Measurements from ENCODE around the gene KDM8.

Gene KDM8

GRCh38 chr16:27233731-27234130 is 30.4 kb downstream of the KDM8 start:
- FAIRE-seq: no peak

DNA sequence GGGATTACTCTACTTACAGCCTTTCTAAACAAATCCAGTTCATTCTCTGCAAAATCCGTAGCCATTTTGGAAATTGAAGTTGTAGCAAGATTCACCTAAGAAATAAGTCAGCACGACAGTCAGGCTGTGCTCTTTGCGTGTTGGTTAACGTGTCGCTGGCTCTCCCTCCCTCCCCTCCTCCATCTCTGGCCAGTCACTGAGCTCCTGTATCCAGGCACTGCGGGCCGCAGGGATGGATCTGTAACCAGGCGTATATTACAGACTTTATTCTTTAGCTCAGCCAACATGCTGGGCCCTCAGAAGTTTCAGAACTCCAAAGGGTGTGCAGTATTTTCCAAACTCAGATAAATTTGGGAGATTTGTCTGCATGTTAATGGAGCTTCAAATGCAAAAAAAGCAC is 30.8 kb downstream of the KDM8 start:
- no peak for TF ChIP-seq POLR2A (IDR thresholded peaks at IDR 0.05; ENCODE audit: low read depth, low read length)
- FAIRE-seq: no peak
- DNase-seq (ENCODE audit: insufficient read length, low spot score): no peak

More at GRCh38 chr16:27233731-27234130, 30.4 kb downstream of the KDM8 start:
- TF ChIP-seq POLR2A (IDR thresholded peaks at IDR 0.05; ENCODE audit: low read depth, low read length): no peak
- DNase-seq (ENCODE audit: insufficient read length, low spot score): no peak

DNA sequence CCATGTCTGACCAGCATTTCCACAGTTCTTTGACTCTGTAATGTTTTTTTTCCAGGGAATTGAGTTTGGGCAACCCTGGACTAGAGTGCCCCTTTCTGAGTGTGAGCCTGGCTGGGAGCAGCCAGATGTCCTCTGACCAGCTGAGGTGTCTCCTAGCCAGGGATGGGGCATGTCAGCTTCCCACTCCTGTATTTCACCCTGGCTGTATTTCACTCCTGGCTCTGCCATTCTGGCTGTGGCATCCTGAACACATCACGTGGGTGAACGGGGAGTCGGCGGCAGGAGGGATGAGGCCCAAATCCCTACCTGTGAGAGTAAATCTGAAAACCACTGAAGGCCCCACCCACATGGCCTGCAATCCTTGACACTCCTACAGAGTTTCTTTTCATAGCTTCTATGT is 31.3 kb downstream of the KDM8 start:
- FAIRE-seq (no peak), DNase-seq (ENCODE audit: insufficient read length, low spot score) (no peak)
- no peak for TF ChIP-seq POLR2A (IDR thresholded peaks at IDR 0.05; ENCODE audit: low read depth, low read length)

- FAIRE-seq: no peak
- DNase-seq (ENCODE audit: insufficient read length, low spot score): peak; percentile 68
- TF ChIP-seq POLR2A (IDR thresholded peaks at IDR 0.05; ENCODE audit: low read depth, low read length): no peak
These were observed 32.0 kb downstream of the KDM8 start for GRCh38 chr16:27235055-27235937.

- FAIRE-seq (no peak), DNase-seq (ENCODE audit: insufficient read length, low spot score) (no peak)
- TF ChIP-seq POLR2A (IDR thresholded peaks at IDR 0.05; ENCODE audit: low read depth, low read length): 0 out of 2 replicates have a peak, but pooled peaks have one; percentile 17
These were observed 32.6 kb downstream of the KDM8 start for GRCh38 chr16:27235938-27236245.

- no peak for TF ChIP-seq POLR2A (IDR thresholded peaks at IDR 0.05; ENCODE audit: low read depth, low read length)
- no peak for FAIRE-seq
These were observed 33.4 kb downstream of the KDM8 start for GRCh38 chr16:27236635-27237218.

GRCh38 chr16:27237219-27238015 is 34.1 kb downstream of the KDM8 start:
- DNase-seq (ENCODE audit: insufficient read length, low spot score): no peak

More at GRCh38 chr16:27236635-27237218, 33.4 kb downstream of the KDM8 start:
- no peak for DNase-seq (ENCODE audit: insufficient read length, low spot score)

GRCh38 chr16:27238016-27238587 is 34.8 kb downstream of the KDM8 start:
- DNase-seq (ENCODE audit: insufficient read length, low spot score): no peak
- no peak for FAIRE-seq

More at GRCh38 chr16:27237219-27238015, 34.1 kb downstream of the KDM8 start:
- TF ChIP-seq POLR2A (IDR thresholded peaks at IDR 0.05; ENCODE audit: low read depth, low read length): no peak
- no peak for FAIRE-seq

GRCh38 chr16:27238591-27238990 is 35.3 kb downstream of the KDM8 start:
- no peak for DNase-seq (ENCODE audit: insufficient read length, low spot score)
- no peak for FAIRE-seq
- TF ChIP-seq POLR2A (IDR thresholded peaks at IDR 0.05; ENCODE audit: low read depth, low read length): no peak

More at GRCh38 chr16:27238016-27238587, 34.8 kb downstream of the KDM8 start:
- TF ChIP-seq POLR2A (IDR thresholded peaks at IDR 0.05; ENCODE audit: low read depth, low read length): no peak

DNA sequence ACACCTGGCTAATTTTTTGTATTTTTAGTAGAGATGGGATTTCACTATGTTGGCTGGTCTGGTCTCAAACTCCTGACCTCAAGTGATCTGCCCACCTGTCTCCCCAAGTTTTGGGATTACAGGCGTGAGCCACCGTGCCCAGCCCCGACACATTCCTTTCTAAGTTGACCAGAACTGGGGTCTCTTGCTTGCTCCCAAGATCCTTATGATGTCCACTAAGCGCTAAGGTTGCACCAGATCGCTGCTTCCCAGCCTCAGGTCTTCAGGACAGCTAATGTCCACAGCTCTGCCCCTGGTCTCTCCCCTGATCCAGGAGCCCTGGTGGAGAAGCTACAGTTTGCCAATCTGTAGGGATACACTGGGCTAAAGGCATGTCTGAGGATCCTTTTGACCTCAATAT is 35.7 kb downstream of the KDM8 start:
- no peak for FAIRE-seq
- no peak for TF ChIP-seq POLR2A (IDR thresholded peaks at IDR 0.05; ENCODE audit: low read depth, low read length)
- no peak for DNase-seq (ENCODE audit: insufficient read length, low spot score)

- no peak for DNase-seq (ENCODE audit: insufficient read length, low spot score)
- FAIRE-seq: no peak
- no peak for TF ChIP-seq POLR2A (IDR thresholded peaks at IDR 0.05; ENCODE audit: low read depth, low read length)
These were observed 36.8 kb downstream of the KDM8 start for GRCh38 chr16:27239906-27240655.

GRCh38 chr16:27240948-27241531 is 37.7 kb downstream of the KDM8 start:
- no peak for FAIRE-seq
- DNase-seq (ENCODE audit: insufficient read length, low spot score): peak; percentile 40
- TF ChIP-seq POLR2A (IDR thresholded peaks at IDR 0.05; ENCODE audit: low read depth, low read length): no peak

DNA sequence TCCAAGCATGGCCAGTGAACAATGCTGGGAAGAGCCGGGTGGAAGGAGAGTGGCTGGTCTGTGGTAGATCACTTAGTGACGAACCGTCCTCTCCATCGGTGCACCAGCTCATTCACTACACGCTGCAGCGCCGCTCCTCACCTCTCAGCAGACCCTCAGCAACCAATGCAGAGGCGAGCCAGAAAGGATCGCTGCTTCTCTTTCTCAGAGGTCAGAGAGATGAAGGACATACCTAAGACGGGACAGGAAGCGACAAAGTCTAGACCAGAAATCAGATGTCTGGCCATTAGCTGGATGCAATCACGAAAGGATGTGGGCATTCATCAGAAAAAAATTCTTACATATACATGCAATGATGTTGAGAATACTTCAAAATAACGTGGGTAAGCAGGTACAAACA is 38.3 kb downstream of the KDM8 start:
- DNase-seq (ENCODE audit: insufficient read length, low spot score) (no peak), FAIRE-seq (no peak)
- no peak for TF ChIP-seq POLR2A (IDR thresholded peaks at IDR 0.05; ENCODE audit: low read depth, low read length)

Data from H54 (cell line).